T-helper 1 cell (primary cell): ENCODE data around the gene DNMT3L.
A peak's percentile ranks its signal among the peaks of the same experiment; 100 is the strongest.
"Not testable (repeated sequence)": the region's sequence is repeated elsewhere in the genome, so short reads cannot be mapped to it uniquely, and the experiment has no call there.

ENCODE experiments used
- DNase-seq, 5 donors: peaks; one replicate each; pipeline ENCODE4 v3.0.0-alpha.2; 2012 to 2020

The DNMT3L gene

DNA sequence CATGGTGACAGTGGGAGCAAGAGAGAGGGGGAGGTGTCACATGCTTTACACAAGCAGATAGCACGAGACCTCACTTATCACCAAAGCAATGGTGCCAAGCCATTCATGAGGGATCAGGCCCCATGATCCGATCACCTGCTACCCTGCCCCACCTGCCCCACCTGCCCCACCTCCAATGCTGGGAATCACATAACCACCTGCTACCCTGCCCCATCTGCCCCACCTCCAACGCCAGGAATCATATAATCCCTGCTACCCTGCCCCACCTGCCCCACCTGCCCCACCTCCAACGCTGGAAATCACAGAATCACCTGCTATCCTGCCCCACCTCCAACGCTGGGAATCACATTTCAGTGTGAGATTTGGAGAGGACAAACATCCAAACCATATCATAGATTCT, 13.3 kb upstream of the DNMT3L start:
- DNase-seq: no peak

DNA sequence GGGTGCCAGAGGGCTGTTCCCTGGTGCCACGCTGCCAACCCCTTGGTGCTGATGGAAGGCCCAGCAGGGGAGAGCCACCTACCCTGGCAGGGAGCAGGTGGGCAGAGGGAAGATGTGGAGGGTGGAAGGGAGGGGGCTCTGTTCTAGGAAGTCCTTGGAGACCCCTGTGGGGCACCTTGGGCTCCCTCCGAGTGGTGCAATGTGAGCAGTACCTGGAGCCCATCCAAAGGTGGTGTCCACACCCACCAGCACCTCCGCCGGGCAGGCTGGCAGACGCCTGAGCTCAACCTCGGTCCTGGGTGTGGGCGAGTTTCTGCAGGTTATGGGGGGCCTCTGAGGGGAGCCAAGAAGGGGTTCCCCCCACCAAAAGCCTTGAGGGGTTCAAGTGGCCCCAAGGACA, 11.3 kb upstream of the DNMT3L start:
- no peak for DNase-seq

DNA sequence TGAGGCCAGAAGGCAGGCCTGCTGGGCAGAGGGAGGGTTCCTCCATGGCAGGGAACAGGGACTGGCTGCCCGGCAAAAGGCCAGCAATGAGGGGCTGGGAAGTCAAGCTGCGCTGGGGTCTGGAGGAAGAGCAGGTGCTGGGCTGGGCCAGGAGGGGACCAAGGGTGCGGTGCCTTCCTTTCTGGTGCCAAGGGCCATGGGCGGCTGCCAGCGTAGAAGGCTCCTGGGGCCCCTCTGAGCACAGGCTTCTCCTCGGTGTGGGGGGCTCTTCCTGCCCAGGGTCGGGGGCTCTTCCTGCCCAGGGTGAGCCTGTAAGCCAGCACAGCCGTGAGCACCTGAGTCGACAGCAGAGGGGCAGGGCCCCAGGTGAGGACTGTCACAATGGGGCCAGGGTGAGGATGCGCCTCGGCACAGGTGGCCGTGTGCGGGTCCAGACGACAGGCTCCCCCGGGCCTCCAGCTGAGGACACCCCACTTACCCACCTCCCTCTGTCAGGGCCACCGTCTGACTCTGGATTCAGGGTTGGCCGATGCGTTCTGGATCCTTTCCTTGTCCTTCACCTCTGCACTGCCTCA, 10.7 kb upstream of the DNMT3L start:
- DNase-seq: no peak

DNA sequence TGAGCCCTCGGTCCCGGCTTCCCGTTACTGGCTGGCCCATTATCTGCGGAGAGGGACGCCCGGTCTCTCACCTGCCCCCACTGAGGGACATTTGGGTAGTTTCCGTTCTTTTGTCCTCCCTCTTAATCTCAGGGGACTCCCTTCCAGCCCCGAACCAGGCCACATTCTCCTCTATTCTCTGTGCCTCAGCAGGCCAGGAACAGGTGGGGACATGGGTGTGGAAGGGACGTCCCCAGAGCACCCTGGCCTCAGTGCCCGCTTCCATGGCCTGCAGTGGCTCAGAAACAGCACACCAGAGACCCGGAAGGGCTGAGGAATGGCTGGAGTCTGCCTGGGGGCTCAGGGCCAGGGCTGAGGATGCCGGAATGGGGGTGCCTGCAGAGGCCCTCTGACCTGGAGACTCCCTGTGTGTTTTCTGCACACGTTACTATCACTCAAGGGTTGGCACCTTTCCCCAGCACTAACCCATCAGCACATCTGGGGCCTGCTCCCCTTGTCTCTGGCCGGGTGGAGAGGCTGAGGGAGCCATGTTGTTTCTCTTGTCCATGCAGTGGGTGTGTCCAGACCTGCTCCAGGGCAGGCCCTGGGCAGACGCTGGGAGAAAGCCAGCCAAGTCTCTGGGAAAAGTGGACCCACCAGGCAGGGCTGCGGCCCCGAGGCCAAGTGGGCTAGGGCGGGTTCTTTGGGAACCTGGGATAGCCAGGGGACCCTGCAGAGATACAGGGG, 10.0 kb upstream of the DNMT3L start:
- DNase-seq: no peak

DNA sequence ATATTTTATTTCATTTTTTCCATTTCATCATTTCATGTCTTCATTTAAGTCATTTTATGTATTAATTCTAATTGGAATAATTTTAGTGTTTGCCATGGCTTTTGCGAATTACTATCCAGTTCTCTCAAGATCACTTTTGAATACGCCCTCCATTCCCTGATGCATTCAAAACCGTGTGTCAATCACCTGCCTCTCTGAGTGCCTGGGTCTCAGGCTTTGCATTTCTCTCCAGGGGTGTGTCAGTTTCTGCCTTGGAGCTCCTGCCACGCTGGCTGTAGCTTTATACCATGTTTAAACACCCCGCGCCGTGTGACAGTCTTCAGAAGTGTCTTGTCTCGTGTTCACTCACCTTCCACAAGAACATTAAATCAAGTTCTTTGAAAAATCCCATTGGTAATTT, 7.4 kb upstream of the DNMT3L start:
- DNase-seq: no peak

DNA sequence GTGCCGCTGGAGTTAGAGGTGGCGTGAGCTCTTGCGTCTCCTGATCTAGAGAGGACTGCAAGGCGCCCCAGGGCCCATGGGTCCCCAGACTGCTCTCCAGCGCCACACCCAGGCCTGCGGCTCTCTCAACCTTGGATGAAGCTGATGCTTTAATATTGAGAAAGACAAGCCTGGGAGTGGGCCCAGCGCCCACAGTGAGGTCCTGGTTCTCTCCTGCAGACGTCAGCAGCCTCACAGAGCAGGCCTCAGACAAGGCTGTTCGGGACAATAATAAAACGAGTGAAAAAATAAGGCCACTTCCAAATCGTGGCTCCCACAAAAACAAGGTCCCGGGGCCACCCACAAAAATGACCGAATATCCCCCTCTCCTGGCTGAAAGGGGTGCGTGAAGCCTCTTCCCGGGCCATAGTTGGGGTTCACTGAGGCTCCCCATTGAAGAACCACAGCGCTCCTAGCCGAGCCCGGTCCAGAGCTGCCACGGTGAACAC, 6.0 kb upstream of the DNMT3L start:
- DNase-seq: peak in 1 of 5 donors; percentile 15

DNA sequence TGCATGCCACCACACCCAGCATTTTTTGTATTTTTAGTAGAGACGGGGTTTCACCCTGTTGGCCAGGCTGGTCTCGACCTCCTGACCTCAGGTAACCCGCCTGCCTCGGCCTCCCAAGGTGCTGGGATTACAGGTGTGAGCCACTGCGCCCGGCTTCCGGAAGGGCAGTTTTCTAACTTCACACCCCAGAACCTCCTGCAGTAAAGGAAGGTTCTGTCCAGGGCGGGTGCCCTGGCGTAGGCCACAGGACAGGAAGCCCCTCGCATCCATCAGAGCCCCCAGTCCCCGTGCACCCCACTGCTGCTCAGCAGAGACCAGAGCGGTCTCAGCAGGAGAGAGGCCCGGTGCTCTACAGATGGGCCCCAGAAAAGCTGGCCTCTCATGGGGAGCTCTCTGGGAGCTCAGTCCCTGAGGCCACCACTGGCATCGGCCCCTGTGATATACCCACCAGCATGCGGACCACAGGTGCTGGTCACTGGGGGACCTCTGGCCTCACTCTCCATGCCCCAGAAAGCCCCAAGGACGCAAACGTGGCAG, 4.1 kb upstream of the DNMT3L start:
- no peak for DNase-seq

DNA sequence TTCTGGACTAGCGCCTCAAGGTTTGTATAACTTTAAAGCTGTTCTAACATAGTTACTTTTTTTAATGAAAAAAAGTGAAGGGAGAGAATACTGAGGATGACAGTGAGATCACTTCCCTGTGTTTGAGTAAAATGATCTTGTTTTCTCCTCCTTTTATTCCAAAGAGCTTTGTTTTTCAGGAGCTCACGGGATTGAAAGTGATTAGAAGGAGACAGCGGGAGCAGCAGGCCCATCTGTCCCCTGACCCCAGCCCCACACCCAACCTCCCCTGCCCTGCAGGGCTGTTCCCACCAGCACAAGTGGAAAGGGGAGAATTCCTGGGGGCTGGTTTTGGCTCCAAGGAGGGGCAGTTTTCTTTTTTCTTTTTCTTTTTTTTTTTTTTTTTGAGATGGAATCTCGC, 2.1 kb upstream of the DNMT3L start:
- no peak for DNase-seq

DNA sequence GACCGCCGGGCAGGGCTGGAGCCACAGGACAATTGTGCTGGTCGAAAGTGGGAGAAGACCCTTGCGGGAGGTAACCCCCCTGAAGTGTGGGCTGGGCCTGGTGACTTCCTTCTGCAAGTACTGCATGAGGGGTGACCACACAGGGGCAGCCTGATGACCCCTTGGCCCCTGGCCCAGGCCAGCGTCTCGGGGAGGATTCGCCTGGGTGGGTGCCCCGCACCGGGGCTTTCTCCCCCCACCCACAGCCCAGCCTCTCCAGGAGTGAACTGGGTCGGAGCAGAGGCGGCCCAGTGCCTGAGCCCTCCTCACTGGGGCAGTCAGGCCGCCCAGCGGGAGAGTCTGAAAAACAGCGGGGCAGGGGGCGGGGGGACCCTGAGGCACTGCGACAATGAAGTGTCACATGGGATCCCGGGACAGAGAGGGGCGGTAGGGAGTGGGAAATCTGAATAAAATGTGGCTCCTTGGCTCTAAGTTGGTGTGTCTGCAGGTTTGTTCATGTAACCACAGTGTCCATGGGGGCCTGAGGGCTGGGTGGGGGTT, 1.6 kb upstream of the DNMT3L start:
- DNase-seq: no peak

DNA sequence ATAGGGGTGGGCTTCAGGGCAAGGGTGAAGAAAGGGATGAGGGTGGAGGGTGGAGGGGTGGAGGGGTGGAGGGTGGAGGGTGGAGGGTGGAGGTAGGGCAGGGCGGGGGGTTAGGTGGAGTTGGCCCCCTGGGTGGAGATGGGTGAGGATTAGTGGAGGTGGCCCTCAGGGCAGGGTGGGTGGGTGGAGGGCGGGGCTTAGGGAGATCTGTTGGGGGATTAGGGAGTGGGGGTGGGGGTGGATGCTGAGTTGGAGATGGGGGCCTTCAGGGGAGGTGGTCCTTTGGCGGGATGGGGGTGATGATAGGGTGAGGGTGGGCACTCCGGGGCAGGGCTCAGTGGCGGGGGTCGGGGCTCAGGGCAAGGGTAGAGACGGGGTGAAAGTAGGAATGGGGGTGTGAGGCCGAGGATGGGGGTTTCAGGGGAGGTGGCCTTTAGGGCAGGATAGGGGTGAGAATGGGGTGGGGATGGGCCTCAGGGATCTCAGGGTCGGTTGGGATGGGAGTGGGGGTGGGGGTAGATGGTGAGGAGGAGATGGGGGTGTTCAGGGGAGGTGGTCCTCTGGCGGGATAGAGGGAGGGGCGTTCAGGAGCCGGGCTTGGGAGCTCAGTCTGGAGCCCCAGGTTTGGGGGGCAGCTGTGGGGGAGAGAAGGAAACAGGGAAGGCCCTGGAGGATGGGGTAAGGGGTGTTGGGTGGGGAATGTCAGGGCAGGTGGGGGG, 800 bp upstream of the DNMT3L start:
- DNase-seq: no peak

DNA sequence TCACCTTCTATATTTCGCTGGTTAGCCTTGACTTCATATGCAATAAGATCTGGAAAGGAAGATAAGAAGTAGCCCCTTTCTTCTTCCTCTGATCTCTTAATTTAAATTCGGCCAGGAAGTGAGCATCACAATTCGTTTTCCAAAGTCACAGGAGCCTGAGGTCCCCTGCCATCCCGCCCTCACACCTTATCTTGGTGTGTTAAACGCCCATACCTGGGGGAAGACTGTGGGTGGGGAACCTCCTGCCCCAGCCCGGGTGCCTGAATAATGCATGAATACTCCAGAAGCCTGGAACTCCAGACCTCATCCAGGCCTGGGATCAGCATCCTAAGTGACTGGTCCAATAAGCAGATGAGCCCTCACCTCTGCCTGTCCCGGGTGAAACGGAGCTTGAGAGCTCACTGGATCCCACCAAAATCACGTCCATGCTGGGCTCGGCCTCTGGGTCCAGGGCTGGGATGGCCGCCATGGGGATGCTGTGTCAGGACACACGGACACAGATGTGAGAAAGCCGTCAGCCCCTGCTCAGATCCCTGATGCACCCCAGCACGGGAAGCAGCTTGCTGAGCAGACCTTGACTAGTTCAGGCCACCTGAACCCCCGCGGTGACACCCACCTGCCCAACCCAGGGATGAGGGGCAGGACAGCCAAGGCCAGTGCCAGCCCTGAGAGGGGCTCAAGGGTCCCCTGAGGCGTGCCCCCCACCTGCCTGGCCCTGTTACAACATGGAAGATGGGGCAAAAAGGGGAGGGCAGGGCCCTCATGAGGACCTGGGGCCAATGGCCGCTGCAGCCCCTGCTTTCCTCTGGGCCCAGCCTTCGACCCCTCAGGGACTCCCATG, 686 bp downstream of the DNMT3L start:
- DNase-seq: no peak

DNA sequence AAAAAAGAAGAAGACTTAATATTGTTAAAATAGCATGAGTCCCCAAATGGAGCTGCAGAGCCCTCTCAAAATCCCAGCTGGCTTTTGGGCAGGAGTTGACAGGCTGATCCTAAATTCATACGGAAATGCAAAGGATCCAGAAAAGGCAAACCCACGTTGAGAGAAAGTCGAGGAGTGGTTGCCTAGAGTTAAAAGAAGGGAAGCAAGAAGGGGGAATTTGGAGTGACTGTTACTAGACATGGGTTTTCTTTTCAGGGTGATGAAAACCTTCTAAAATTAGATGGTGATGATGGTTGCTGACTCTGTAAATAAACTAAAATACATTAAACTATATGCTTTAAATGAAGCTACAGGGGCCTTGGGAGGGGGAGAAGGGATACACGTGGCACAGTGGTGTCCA, 1.6 kb downstream of the DNMT3L start:
- DNase-seq: no peak

DNA sequence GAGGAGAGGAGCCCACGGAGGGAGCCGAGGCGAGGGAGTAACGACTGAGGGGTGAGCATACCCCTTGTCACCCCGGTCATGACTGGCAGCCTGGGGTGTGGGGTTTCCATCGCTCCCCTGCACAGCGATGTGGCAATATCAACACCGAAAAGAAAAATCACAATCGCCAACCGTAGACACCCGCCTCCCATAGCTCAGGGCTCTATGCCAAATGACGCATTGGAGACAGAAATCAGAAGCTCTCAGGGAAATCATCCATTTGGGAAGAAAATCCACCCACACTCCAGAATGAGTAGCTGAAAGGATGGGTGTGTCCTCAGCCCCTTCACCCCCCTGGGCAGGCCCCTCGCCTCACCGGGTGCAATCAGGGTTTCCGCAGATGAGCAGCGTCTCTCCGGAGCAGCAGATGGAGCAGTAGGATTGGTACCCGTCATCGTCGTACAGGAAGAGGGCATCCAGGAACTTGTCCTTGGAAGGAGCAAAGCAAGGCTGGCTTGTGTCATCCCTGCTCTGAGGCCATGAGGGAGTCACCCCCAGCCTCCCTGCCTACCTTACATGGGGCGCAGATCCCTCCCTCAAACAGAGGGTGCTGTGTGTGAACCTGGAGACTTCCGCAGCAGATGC, 2.5 kb downstream of the DNMT3L start:
- DNase-seq: no peak

DNA sequence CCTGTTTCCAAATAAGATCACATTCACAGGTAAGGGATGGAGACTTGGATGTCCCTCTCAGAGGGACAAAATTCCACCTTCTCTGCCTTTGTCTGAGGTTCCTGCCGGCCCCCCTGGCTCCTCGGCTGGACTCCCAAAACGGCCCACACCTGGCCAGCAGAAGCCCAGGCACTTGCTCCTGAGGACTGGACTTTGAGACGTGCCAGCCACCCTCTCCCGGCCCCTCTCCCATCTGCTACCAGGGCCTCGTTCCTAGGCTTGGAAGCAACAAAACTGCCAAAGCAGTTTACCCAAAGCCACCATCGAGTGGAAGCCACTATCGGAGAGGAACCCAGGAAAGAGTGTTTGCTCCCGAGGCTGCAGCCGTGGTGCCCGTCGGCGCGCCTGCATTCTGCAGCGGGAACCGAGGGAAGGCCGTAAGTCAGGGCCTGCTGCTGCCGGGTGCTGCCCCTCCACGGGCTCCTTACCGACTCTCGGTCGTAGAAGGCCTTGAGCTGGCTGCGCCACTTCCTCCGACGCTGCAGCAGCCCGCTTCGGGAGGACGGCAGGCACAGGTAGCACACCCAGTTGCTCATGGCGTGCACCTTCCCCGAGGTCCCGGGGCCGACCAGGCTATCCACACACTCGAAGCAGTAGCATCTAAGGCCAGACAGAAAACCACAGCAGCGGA, 3.5 kb downstream of the DNMT3L start:
- no peak for DNase-seq

DNA sequence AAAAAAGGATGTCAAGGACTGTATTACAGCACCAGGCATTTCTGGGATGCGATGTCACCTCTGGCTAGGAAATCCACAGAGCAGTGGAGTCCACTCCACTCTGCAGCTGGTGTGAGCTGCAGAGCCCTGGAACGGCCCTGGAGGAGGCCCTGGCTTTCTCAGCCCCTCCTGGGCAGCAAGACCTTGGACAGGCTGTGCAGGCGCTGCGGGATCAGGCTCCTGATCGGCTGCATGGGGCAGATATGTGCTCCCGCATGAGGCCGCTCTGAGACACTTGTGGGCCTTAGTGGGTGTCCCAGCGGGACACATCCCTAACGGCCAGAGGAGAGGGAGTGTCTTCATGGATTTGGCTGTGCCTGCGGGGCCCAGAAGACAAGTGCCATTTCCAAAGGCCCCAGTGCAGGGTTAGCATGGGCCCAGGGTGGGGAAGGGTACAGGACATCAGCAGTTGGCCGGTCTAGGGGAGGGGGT, 6.2 kb downstream of the DNMT3L start:
- DNase-seq: no peak

DNA sequence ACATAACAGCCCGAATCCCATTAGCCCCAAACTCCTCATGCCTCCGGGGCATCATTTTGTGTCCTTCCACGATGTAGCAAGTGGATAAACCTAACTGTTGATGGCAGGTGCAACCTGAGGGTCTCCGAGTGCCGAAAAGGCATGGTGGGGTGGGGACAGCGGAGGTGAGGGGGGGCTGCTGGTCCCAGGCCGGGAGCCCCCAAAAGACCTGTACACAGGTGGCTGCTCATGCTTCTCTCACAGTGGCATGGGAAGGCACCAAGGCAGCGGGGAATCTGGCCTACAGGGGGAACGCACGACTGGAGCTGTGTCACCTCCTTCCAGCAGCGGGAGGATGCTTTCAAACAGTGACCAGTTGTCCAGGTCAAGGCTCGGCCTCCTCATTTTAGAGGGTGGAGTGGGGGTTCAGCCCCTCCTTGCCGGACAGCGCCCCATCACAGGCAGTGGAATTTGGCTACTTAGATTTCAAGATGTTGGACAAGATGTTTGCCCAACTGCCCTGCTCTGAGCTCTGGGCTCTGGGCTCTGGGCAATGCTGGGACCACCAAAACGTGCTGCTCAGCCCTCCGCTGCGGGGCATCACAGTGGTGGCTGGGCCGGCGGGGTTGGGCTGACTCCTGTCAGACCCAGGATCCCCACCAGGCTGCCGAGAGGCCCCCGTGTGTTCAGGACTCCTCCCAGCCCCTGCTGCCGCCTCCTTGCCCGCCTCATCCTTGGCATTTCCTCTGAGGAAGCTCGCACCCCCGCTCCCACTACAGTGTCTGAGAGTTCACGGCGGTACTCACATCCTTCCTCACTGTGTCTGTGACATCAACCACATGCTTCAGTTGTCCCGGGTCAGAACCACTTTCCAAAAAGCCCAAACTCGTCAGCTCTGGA, 7.6 kb downstream of the DNMT3L start:
- no peak for DNase-seq

DNA sequence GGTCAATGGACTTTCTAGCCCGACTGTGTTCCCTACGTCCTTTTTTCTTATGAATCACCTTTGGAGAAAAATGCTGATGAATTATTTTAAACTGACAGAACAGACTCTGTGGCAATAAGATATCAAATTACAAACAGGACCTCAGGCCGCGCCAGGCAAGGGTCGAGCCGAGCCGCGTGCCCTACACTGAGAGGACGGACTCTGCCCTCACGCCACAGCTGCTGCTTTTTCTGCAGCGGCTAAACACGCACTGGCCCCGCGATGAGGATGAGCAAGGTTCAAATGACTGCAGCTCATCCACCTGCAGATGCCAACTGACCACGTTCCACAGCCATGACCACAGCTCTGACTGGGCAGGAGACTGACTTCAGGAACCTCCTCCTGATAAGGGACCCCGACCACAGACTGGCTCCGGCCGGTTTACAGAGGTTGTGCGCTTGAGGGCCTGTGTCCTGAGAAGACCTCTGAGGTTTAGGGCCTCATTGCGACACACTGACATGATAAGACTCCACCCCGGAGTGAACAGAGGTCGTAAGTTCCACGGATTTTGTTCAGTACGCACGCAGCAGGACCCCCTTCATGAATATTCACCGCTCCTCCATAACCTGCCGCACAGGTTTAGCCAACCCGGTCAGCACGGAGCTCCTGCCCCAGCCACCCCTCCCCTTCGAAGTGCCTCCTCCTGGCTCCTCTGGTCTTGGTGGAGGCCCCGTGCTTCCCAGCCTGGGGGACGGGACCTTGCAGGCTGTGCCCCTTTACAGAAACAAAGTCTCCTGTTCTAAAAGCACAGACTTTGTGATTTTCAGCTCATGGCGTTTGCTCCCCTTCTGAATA, 12.3 kb downstream of the DNMT3L start:
- not testable (repeated sequence) for DNase-seq

DNA sequence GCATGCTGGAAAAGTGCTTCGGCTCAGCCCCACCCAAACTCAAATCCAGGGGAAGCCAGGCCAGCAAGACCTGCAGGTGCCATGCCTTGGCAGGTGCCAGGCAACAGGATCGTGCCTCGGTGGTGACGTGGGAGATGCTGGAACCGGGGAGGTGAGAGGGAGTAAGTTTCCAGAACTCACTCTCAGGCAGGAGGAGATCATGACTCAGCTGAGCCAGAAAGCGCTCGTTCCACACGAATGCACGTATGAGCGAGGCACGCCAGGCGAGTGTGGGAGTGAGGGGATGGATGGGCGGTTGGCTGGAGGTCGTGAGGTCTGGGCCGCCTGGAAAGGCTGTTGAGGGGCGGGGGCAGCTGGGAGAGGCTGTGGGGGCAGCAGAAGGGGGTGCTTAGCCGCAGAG, 13.8 kb downstream of the DNMT3L start:
- not testable (repeated sequence) for DNase-seq

DNA sequence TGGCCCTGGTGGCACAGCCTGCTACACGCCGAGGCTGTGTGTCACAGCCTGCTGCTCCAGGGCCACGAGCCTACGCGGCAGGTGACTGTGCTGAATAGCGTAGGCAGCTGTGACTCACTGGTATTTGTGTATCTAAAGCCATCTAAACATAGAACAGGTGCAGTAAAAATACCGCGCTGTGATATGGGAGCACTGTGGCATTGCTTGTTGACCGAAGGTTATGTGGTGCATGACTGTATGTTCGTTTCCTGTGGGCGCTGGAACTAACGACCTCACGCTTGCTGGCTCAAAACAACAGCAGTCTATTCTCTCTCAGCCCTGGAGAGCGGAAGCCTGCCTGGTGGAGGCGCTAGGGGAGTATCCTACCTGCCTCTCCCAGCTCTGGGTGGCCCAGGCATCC, 17.7 kb downstream of the DNMT3L start:
- not testable (repeated sequence) for DNase-seq
